G401.6 (cell line): ENCODE results near the gene JPH3.

Experiments used
- FAIRE-seq: peaks from 2 replicates; lab custom pipeline; 2012; peaks lifted over from hg19 to GRCh38; lab: Jason Lieb, UNC

JPH3 gene

GRCh38 chr16:87682852-87683399 is 80.6 kb downstream of the JPH3 start:
- FAIRE-seq, result no peak

- no peak for FAIRE-seq
Observed at GRCh38 chr16:87684106-87684677, 81.9 kb downstream of the JPH3 start.

- no peak for FAIRE-seq
Observed at GRCh38 chr16:87684711-87685404, 82.5 kb downstream of the JPH3 start.

- no peak for FAIRE-seq
Observed at GRCh38 chr16:87685405-87685755, 83.1 kb downstream of the JPH3 start.

- no peak for FAIRE-seq
Observed at GRCh38 chr16:87685766-87686165, 83.5 kb downstream of the JPH3 start.

- FAIRE-seq, result no peak
Observed at GRCh38 chr16:87686697-87687096, 84.4 kb downstream of the JPH3 start.

- no peak for FAIRE-seq
Observed at GRCh38 chr16:87687126-87687910, 85.0 kb downstream of the JPH3 start.

- no peak for FAIRE-seq
Observed at GRCh38 chr16:87687998-87688529, 85.8 kb downstream of the JPH3 start.

GRCh38 chr16:87688876-87689815 is 86.8 kb downstream of the JPH3 start:
- no peak for FAIRE-seq

GRCh38 chr16:87689956-87690465 is 87.7 kb downstream of the JPH3 start:
- no peak for FAIRE-seq

- FAIRE-seq, result no peak
Observed at GRCh38 chr16:87690911-87691685, 88.8 kb downstream of the JPH3 start.

GRCh38 chr16:87691686-87692079 is 89.4 kb downstream of the JPH3 start:
- FAIRE-seq, result no peak

GRCh38 chr16:87692176-87692575 is 89.9 kb downstream of the JPH3 start:
- no peak for FAIRE-seq

GRCh38 chr16:87692756-87693155 is 90.4 kb downstream of the JPH3 start:
- no peak for FAIRE-seq

- FAIRE-seq, result no peak
Observed at GRCh38 chr16:87693827-87694226, 91.5 kb downstream of the JPH3 start.

GRCh38 chr16:87694441-87695125 is 92.3 kb downstream of the JPH3 start:
- FAIRE-seq, result no peak

GRCh38 chr16:87695534-87695933 is 93.2 kb downstream of the JPH3 start:
- no peak for FAIRE-seq

GRCh38 chr16:87696726-87697125 is 94.4 kb downstream of the JPH3 start:
- no peak for FAIRE-seq

GRCh38 chr16:87697256-87697655 is 94.9 kb downstream of the JPH3 start:
- no peak for FAIRE-seq

- no peak for FAIRE-seq
Observed at GRCh38 chr16:87697792-87698191, 95.5 kb downstream of the JPH3 start.
